ENCODE data around the gene ORM1. TPM values are rescaled to one million over a fixed set of nuclear protein-coding genes. Genes with fewer than 3 reads are reported as not detected.
"Not testable (repeated sequence)": the region's sequence is repeated elsewhere in the genome, so short reads cannot be mapped to it uniquely, and the experiment has no call there.

The ORM1 gene
- total RNA-seq = under 1 TPM in 3 of 10 donors, not detected in 7; 0.37 to 0.70 (median 0.55) TPM
- polyA plus RNA-seq = under 1 TPM; 0.13 to 0.59 TPM
- long read RNA-seq, donor 1 = 0 reads
- long read RNA-seq, donor 2 = 0 reads
- long read RNA-seq, donor 3 = 0 reads

GRCh38 chr9:114322831-114323531, at the start of gene ORM1:
ORM1 (plus strand) TSS chr9:114323098; CDS start chr9:114323134, 36 bp downstream.
- H3K27ac ChIP-seq; H3K4me1 ChIP-seq; H3K4me3 ChIP-seq; DNase-seq; H3K36me3 ChIP-seq; intact Hi-C loops (cut with DNase I); H3K9me3 ChIP-seq: not testable (repeated sequence)
- peak in 4 of 8 donors; percentile 24 to 56 (median 48) for ATAC-seq
- peaks cover 0 to 22% (median 10%) of the 10 kb centered on the region in 7 donors for H3K27me3 ChIP-seq
- 74 to 77% methylated on average over 3 to 4 of the region's 15 CpGs for WGBS, 2 donors

- Histone ChIP-seq H3K9me3 (no peaks in the 10 kb centered on the region), H3K36me3 (peaks cover 0 to 5% (median 0%) of the 10 kb centered on the region in 9 donors), H3K4me1 (no peaks in the 10 kb centered on the region), H3K4me3 (no peak overlapping the region), H3K27me3 (no peaks in the 10 kb centered on the region), H3K27ac (no peak overlapping the region)
- no peak for DNase-seq
- ATAC-seq = no peak
- intact Hi-C loops (cut with DNase I) = loop anchor here in 7 of 10 donors (5.0 to 10.0 kb wide), 4 partner anchors 116 to 169 kb away; partner anchors contain the start of gene COL27A1 (in 5 of the 7)
- no peak for TF ChIP-seq CTCF (IDR thresholded peaks at IDR 0.05)
- WGBS, 2 donors = 82 to 88% methylated on average over 7 of the region's 7 CpGs
These were observed 49.4 kb upstream of the ORM1 start for GRCh38 chr9:114273461-114273881.

GRCh38 chr9:114274217-114274616, 48.7 kb upstream of the ORM1 start:
- WGBS, 2 donors = 92 to 95% methylated on average over 5 of the region's 5 CpGs
- intact Hi-C loops (cut with DNase I) = loop anchor here in 7 of 10 donors (5.0 to 10.0 kb wide), 4 partner anchors 117 to 169 kb away; partner anchors contain the start of gene COL27A1 (in 5 of the 7)
- no peaks in the 10 kb centered on the region for H3K4me1 ChIP-seq
- no peak overlapping the region for H3K4me3 ChIP-seq
- DNase-seq (no peak), ATAC-seq (no peak)
- no peaks in the 10 kb centered on the region for H3K9me3 ChIP-seq
- H3K27me3 ChIP-seq = no peaks in the 10 kb centered on the region
- H3K36me3 ChIP-seq = peaks cover 0 to 5% (median 0%) of the 10 kb centered on the region in 9 donors
- TF ChIP-seq CTCF (IDR thresholded peaks at IDR 0.05) = no peak
- no peak overlapping the region for H3K27ac ChIP-seq

- intact Hi-C loops (cut with DNase I) = loop anchor here in 3 of 10 donors (5.0 to 10.0 kb wide), 3 partner anchors 121 to 171 kb away; partner anchors contain the start of gene COL27A1 (in 1 of the 3)
- Histone ChIP-seq H3K27ac (no peak overlapping the region), H3K4me3 (no peak overlapping the region), H3K36me3 (peaks cover 0 to 5% (median 0%) of the 10 kb centered on the region in 9 donors), H3K9me3 (no peaks in the 10 kb centered on the region), H3K4me1 (peaks cover 0 to 3% (median 0%) of the 10 kb centered on the region in 9 donors), H3K27me3 (no peaks in the 10 kb centered on the region)
- 91 to 92% methylated on average over 15 of the region's 15 CpGs for WGBS, 2 donors
- DNase-seq = no peak
- no peak for ATAC-seq
- no peak for TF ChIP-seq CTCF (IDR thresholded peaks at IDR 0.05)
These were observed 47.5 kb upstream of the ORM1 start for GRCh38 chr9:114275246-114276004.

Measured in heart right ventricle (tissue), 16 donors.